G401 (cell line): ENCODE data around the gene CNNM3. TPM values are rescaled to one million over a fixed set of nuclear protein-coding genes. Genes with fewer than 3 reads are reported as not detected.
A peak's percentile ranks its signal among the peaks of the same experiment; 100 is the strongest.

ENCODE experiments used
- DNase-seq: peaks from one replicate; pipeline ENCODE4 v3.0.0-alpha.2; 2015; ENCODE audit warnings: low spot score
- in situ Hi-C: cut with HindIII; loops from 2 replicates; pipeline ENCODE4 v1.10.0; 2016; ENCODE audit warnings: low sequenced_read_pairs, mixed read lengths
- total RNA-seq: library from RNA; depleted of rRNA; stranded (reverse); fragments of >200 nt; shearing (Covaris generic); gene quantifications from 2 replicates; pipeline ENCODE4 v1.2.3, GENCODE V29; 2014

The CNNM3 gene
- total RNA-seq, 1 experiment from 2014 or later: 15.9 TPM

- peak; percentile 70 for DNase-seq
- in situ Hi-C loops: no loop called here
Observed at GRCh38 chr2:96832754-96833507, 16.9 kb downstream of the CNNM3 start.

GRCh38 chr2:96835830-96836229, 19.8 kb downstream of the CNNM3 start:
- in situ Hi-C loops: no loop called here

GRCh38 chr2:96837575-96837974, 21.5 kb downstream of the CNNM3 start:
- in situ Hi-C loops: no loop called here
- DNase-seq: no peak

More at GRCh38 chr2:96835830-96836229, 19.8 kb downstream of the CNNM3 start:
- DNase-seq: no peak

GRCh38 chr2:96838345-96839292, 22.6 kb downstream of the CNNM3 start:
- in situ Hi-C loops: no loop called here
- no peak for DNase-seq

- in situ Hi-C loops: no loop called here
Observed at GRCh38 chr2:96839293-96839874, 23.3 kb downstream of the CNNM3 start.

GRCh38 chr2:96839875-96840850, 24.1 kb downstream of the CNNM3 start:
- in situ Hi-C loops: no loop called here
- no peak for DNase-seq

More at GRCh38 chr2:96839293-96839874, 23.3 kb downstream of the CNNM3 start:
- DNase-seq: no peak

GRCh38 chr2:96841701-96842495, 25.8 kb downstream of the CNNM3 start:
- in situ Hi-C loops: no loop called here
- DNase-seq: no peak

GRCh38 chr2:96842600-96842999, 26.5 kb downstream of the CNNM3 start:
- DNase-seq: peak; percentile 54
- in situ Hi-C loops: no loop called here

- in situ Hi-C loops: no loop called here
Observed at GRCh38 chr2:96843538-96844268, 27.6 kb downstream of the CNNM3 start, which contains the start of gene ANKRD23. Gene ANKRD23 (minus strand): TSS chr2:96844021. CDS start chr2:96843992, 29 bp downstream.

GRCh38 chr2:96844405-96844808, 28.3 kb downstream of the CNNM3 start:
- DNase-seq: no peak
- in situ Hi-C loops: no loop called here

More at GRCh38 chr2:96843538-96844268, 27.6 kb downstream of the CNNM3 start, which contains the start of gene ANKRD23:
- DNase-seq: no peak

- DNase-seq: no peak
- in situ Hi-C loops: no loop called here
Observed at GRCh38 chr2:96846825-96847224, 30.8 kb downstream of the CNNM3 start.

GRCh38 chr2:96847586-96847985, 31.5 kb downstream of the CNNM3 start:
- in situ Hi-C loops: no loop called here
- DNase-seq: no peak

GRCh38 chr2:96848264-96848663, 32.2 kb downstream of the CNNM3 start:
- DNase-seq: no peak
- in situ Hi-C loops: no loop called here

GRCh38 chr2:96852667-96853066, 36.6 kb downstream of the CNNM3 start:
- no peak for DNase-seq
- in situ Hi-C loops: no loop called here

- in situ Hi-C loops: no loop called here
- DNase-seq: peak; percentile 84
Observed at GRCh38 chr2:96853321-96853720, 37.3 kb downstream of the CNNM3 start.

- DNase-seq: peak; percentile 61
Observed at GRCh38 chr2:96856776-96857666, 41.0 kb downstream of the CNNM3 start.

More at GRCh38 chr2:96856776-96857666, 41.0 kb downstream of the CNNM3 start:
- in situ Hi-C loops: no loop called here
